H9 (cell line): ENCODE measurements around the gene PIK3R5. TPM values are rescaled to one million over a fixed set of nuclear protein-coding genes. Genes with fewer than 3 reads are reported as not detected.

Source experiments
- DNase-seq: peaks from one replicate; pipeline ENCODE4 v3.0.0-alpha.2; 2017
- H2AFZ ChIP-seq: one replicate; pipeline ENCODE4 v1.6.1; 2013; ENCODE audit warnings: mild to moderate bottlenecking, low read length, control low read depth, moderate library complexity
- H2AK5ac ChIP-seq: 2 replicates; pipeline ENCODE4 v1.6.1; 2013; ENCODE audit warnings: low read length, control low read depth, mixed read lengths; ENCODE audit not compliant: insufficient read length
- H2BK120ac ChIP-seq: one replicate; pipeline ENCODE4 v1.6.1; 2013; ENCODE audit warnings: low read depth, mild to moderate bottlenecking, low read length, control low read depth, inconsistent platforms; ENCODE audit not compliant: poor library complexity, severe bottlenecking
- H2BK12ac ChIP-seq: 2 replicates; pipeline ENCODE4 v1.6.1; 2013; ENCODE audit warnings: low read length, control low read depth, mixed read lengths, low read depth; ENCODE audit not compliant: insufficient read length
- H2BK15ac ChIP-seq: 2 replicates; pipeline ENCODE4 v1.6.1; 2013; ENCODE audit warnings: low read depth, low read length, control low read depth
- H2BK20ac ChIP-seq: one replicate; pipeline ENCODE4 v1.6.1; 2013; ENCODE audit warnings: low read depth, mild to moderate bottlenecking, low read length, control low read depth, inconsistent platforms; ENCODE audit not compliant: poor library complexity, severe bottlenecking
- H2BK5ac ChIP-seq: 2 replicates; pipeline ENCODE4 v1.6.1; 2013; ENCODE audit warnings: low read length, control low read depth, mixed read lengths; ENCODE audit not compliant: insufficient read length
- H3K14ac ChIP-seq: 2 replicates; pipeline ENCODE4 v1.6.1; 2013; ENCODE audit warnings: low read length, control low read depth; ENCODE audit not compliant: insufficient read depth
- H3K18ac ChIP-seq: 2 replicates; pipeline ENCODE4 v1.6.1; 2013; ENCODE audit warnings: low read depth, mild to moderate bottlenecking, mixed read lengths, low read length, control low read depth; ENCODE audit not compliant: insufficient read length
- H3K23ac ChIP-seq: 2 replicates; pipeline ENCODE4 v1.6.1; 2013; ENCODE audit warnings: low read length, control low read depth, mixed read lengths, low read depth; ENCODE audit not compliant: insufficient read length
- H3K23me2 ChIP-seq: 2 replicates; pipeline ENCODE4 v1.6.1; 2013; ENCODE audit warnings: low read depth, mild to moderate bottlenecking, mixed read lengths, low read length, control low read depth; ENCODE audit not compliant: insufficient read length, poor library complexity, severe bottlenecking
- H3K27ac ChIP-seq: 2 replicates; pipeline ENCODE4 v1.5.1; 2013; ENCODE audit warnings: low read length, control low read depth, mixed read lengths, low read depth; ENCODE audit not compliant: insufficient read length
- H3K27me3 ChIP-seq: 2 replicates; pipeline ENCODE4 v1.6.1; 2013; ENCODE audit warnings: low read length, control low read depth, inconsistent platforms; ENCODE audit not compliant: insufficient read depth
- H3K4ac ChIP-seq: 2 replicates; pipeline ENCODE4 v1.6.1; 2013; ENCODE audit warnings: low read depth, mild to moderate bottlenecking, control low read depth, inconsistent platforms, low read length, moderate library complexity
- H3K4me1 ChIP-seq: 2 replicates; pipeline ENCODE4 v1.6.1; 2013; ENCODE audit warnings: low read length, control low read depth, inconsistent platforms; ENCODE audit not compliant: insufficient read depth
- H3K4me2 ChIP-seq: 2 replicates; pipeline ENCODE4 v1.6.1; 2013; ENCODE audit warnings: low read length, control low read depth, mixed read lengths; ENCODE audit not compliant: insufficient read length, insufficient read depth
- H3K56ac ChIP-seq: 2 replicates; pipeline ENCODE4 v1.6.1; 2013; ENCODE audit warnings: low read depth, mild to moderate bottlenecking, mixed read lengths, low read length, control low read depth; ENCODE audit not compliant: insufficient read length
- H3K79me1 ChIP-seq: 2 replicates; pipeline ENCODE4 v1.6.1; 2013; ENCODE audit warnings: low read depth, mild to moderate bottlenecking, moderate library complexity, low read length, control low read depth, inconsistent platforms; ENCODE audit not compliant: insufficient read depth, poor library complexity, severe bottlenecking
- H3K79me2 ChIP-seq: 2 replicates; pipeline ENCODE4 v1.6.1; 2013; ENCODE audit warnings: low read length, control low read depth, inconsistent platforms; ENCODE audit not compliant: insufficient read depth
- H3K9ac ChIP-seq: 2 replicates; pipeline ENCODE4 v1.6.1; 2013; ENCODE audit warnings: low read length, control low read depth, mixed read lengths; ENCODE audit not compliant: insufficient read length; ENCODE audit errors: extremely low read depth
- H3K9me3 ChIP-seq: one replicate; pipeline ENCODE4 v1.6.1; 2013; ENCODE audit warnings: low read depth, low read length, inconsistent platforms; ENCODE audit not compliant: control insufficient read depth
- H3T11ph ChIP-seq: one replicate; pipeline ENCODE4 v1.6.1; 2013; ENCODE audit warnings: mild to moderate bottlenecking, low read length, control low read depth, inconsistent platforms
- H4K20me1 ChIP-seq: one replicate; pipeline ENCODE4 v1.6.1; 2013; ENCODE audit not compliant: control insufficient read depth, insufficient read length, insufficient read depth
- H4K5ac ChIP-seq: 2 replicates; pipeline ENCODE4 v1.6.1; 2013; ENCODE audit warnings: low read depth, mild to moderate bottlenecking, mixed read lengths, low read length, control low read depth; ENCODE audit not compliant: insufficient read length
- H4K8ac ChIP-seq: replicated peaks from 2 replicates; pipeline ENCODE4 v1.6.1; 2013; ENCODE audit warnings: low read length, control low read depth, mixed read lengths, low read depth; ENCODE audit not compliant: insufficient read length
- H4K91ac ChIP-seq: 2 replicates; pipeline ENCODE4 v1.6.1; 2013; ENCODE audit warnings: low read depth, mild to moderate bottlenecking, moderate library complexity, mixed read lengths, low read length, control low read depth; ENCODE audit not compliant: insufficient read length
- H3K27ac Mint-ChIP-seq, 3 experiments: 2 replicates in 2 of 3; 3 replicates in 1 of 3; pipeline ENCODE4 v1.8.0; 2020 to 2021; ENCODE audit warnings: mixed read lengths in 3 of 3, mild to moderate bottlenecking in 1 of 3, moderate library complexity in 1 of 3
- H3K27me3 Mint-ChIP-seq: 2 replicates; pipeline ENCODE4 v1.8.0; 2021; ENCODE audit warnings: low read depth, mild to moderate bottlenecking, moderate library complexity, mixed read lengths
- H3K36me3 Mint-ChIP-seq, 3 experiments: 2 replicates in 2 of 3; 3 replicates in 1 of 3; pipeline ENCODE4 v1.8.0; 2020 to 2021; ENCODE audit warnings: low read depth in 3 of 3, mixed read lengths in 3 of 3; ENCODE audit not compliant: insufficient read depth in 1 of 3
- H3K4me1 Mint-ChIP-seq, 2 experiments: 2 replicates each; pipeline ENCODE4 v1.8.0; 2020; ENCODE audit warnings: mixed read lengths in 2 of 2
- H3K4me3 Mint-ChIP-seq, 2 experiments: 2 replicates in 1 of 2; 3 replicates in 1 of 2; pipeline ENCODE4 v1.8.0; 2020 to 2021; ENCODE audit warnings: mild to moderate bottlenecking in 2 of 2, mixed read lengths in 2 of 2, moderate library complexity in 1 of 2
- H3K9me3 Mint-ChIP-seq, 2 experiments: 2 replicates in 1 of 2; 3 replicates in 1 of 2; pipeline ENCODE4 v1.8.0; 2020; ENCODE audit warnings: mild to moderate bottlenecking in 2 of 2, mixed read lengths in 2 of 2, moderate library complexity in 1 of 2
- WGBS: extraction: QIAGEN DNeasy Blood & Tissue Kit; methylation state at CpG from one replicate; pipeline ENCODE4 v1.1.7; 2013; ENCODE audit warnings: missing lambda C conversion rate, low lambda C conversion rate, mixed read lengths; ENCODE audit not compliant: insufficient read length; ENCODE audit errors: extremely low coverage; 5-methylcytosine and 5-hydroxymethylcytosine counted together
- total RNA-seq: library from RNA; stranded (reverse); gene quantifications from 2 replicates; pipeline ENCODE4 v1.2.1, GENCODE V29; 2021
- TF ChIP-seq, protein P1 (sequence below): fragments of 200-600 bp; sonication (generic); conservative IDR thresholded peaks from 3 replicates; pipeline ENCODE4 v1.8.0; 2021; ENCODE audit warnings: antibody characterized with exemption, mild to moderate bottlenecking

PIK3R5 gene
- total RNA-seq, 1 experiment from 2014 or later: 1.4 TPM

GRCh38 chr17:8913879-8914278, 51.6 kb downstream of the PIK3R5 start:
- H3K4me2 ChIP-seq: no peak overlapping the region
- no peak overlapping the region for H2BK5ac ChIP-seq
- no peaks in the 10 kb centered on the region for H3K9me3 ChIP-seq
- TF ChIP-seq, protein P1, sequence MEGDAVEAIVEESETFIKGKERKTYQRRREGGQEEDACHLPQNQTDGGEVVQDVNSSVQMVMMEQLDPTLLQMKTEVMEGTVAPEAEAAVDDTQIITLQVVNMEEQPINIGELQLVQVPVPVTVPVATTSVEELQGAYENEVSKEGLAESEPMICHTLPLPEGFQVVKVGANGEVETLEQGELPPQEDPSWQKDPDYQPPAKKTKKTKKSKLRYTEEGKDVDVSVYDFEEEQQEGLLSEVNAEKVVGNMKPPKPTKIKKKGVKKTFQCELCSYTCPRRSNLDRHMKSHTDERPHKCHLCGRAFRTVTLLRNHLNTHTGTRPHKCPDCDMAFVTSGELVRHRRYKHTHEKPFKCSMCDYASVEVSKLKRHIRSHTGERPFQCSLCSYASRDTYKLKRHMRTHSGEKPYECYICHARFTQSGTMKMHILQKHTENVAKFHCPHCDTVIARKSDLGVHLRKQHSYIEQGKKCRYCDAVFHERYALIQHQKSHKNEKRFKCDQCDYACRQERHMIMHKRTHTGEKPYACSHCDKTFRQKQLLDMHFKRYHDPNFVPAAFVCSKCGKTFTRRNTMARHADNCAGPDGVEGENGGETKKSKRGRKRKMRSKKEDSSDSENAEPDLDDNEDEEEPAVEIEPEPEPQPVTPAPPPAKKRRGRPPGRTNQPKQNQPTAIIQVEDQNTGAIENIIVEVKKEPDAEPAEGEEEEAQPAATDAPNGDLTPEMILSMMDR: no peak
- no peak overlapping the region for H3K4ac ChIP-seq
- H3K27ac ChIP-seq: no peak overlapping the region
- H3K79me2 ChIP-seq: no peaks in the 10 kb centered on the region
- H3K18ac ChIP-seq: no peak overlapping the region
- H2AFZ ChIP-seq: no peak overlapping the region
- H3K9me3 Mint-ChIP-seq: peaks cover 11 to 15% of the 10 kb centered on the region in 2 experiments
- no peak overlapping the region; the same call in 1 of the 2 replicates for H2BK15ac ChIP-seq
- no peak overlapping the region for H3K4me3 Mint-ChIP-seq
- H3K23ac ChIP-seq: no peak overlapping the region
- H4K8ac ChIP-seq: no peak overlapping the region
- H3K9ac ChIP-seq: no peak overlapping the region
- no peak overlapping the region for H3T11ph ChIP-seq
- H3K36me3 Mint-ChIP-seq: peaks cover 0 to 12% (median 4%) of the 10 kb centered on the region in 3 experiments; a peak in 3 of 7 replicates
- no peaks in the 10 kb centered on the region for H3K23me2 ChIP-seq
- H2BK120ac ChIP-seq: no peak overlapping the region
- no peak overlapping the region for H3K14ac ChIP-seq
- no peak overlapping the region for H3K27ac Mint-ChIP-seq
- H4K20me1 ChIP-seq: no peaks in the 10 kb centered on the region
- WGBS: no CpG with 5 or more reads among the region's 4 CpGs
- H4K91ac ChIP-seq: no peak overlapping the region
- peaks cover 4 to 5% of the 10 kb centered on the region in 2 experiments for H3K4me1 Mint-ChIP-seq
- H3K56ac ChIP-seq: no peak overlapping the region
- no peak for DNase-seq
- H2BK20ac ChIP-seq: no peak overlapping the region
- H3K79me1 ChIP-seq: no peaks in the 10 kb centered on the region
- peaks cover 2% of the 10 kb centered on the region for H3K27me3 Mint-ChIP-seq
- H4K5ac ChIP-seq: no peak overlapping the region
- no peaks in the 10 kb centered on the region for H3K27me3 ChIP-seq
- no peak overlapping the region for H2AK5ac ChIP-seq
- H2BK12ac ChIP-seq: no peak overlapping the region
- H3K4me1 ChIP-seq: no peaks in the 10 kb centered on the region
